ENCODE data around the gene RPS6KL1.
A peak's percentile ranks its signal among the peaks of the same experiment; 100 is the strongest.

The RPS6KL1 gene

GRCh38 chr14:74911221-74911620, 11.8 kb downstream of the RPS6KL1 start:
- ChIA-PET CTCF (interaction anchor here (3.4 kb wide), 1 partner anchor 177 kb away, joined by 20 read pairs; no protein-coding TSS in a partner anchor), POLR2A (ENCODE audit: low non-redundant PET) (no interaction called here)
- DNase-seq (ENCODE audit: low spot score): no peak
- no peak overlapping the region for H3K27ac ChIP-seq
- TF ChIP-seq CTCF (conservative IDR thresholded peaks at IDR 0.05; ENCODE audit: low read depth): no peak

DNA sequence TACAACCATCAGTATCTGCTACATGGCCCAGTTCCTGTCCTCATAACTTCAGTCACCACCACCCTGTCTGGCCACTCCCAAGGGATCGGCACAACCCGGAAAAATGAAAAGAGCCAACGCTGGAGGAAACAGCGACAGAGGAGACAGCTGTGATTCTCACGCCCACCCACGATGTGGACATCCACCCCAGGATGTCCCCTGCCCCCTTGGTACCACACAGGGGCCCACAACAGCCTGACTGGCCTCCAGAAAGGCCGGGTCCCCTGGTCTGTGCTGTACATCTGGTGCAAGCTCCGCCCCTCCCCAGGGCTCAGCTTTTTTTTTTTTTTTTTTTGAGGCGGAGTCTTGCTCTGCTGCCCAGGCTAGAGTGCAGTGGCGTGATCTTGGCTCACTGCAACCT, 12.5 kb downstream of the RPS6KL1 start:
- POLR2A ChIA-PET (ENCODE audit: low non-redundant PET): no interaction called here
- DNase-seq (ENCODE audit: low spot score): no peak
- CTCF ChIA-PET: interaction anchor here (0.6 to 3.4 kb wide), 2 partner anchors 20 to 178 kb away, joined by 3 to 20 read pairs; no protein-coding TSS in a partner anchor
- no peak overlapping the region for H3K27ac ChIP-seq
- TF ChIP-seq CTCF (conservative IDR thresholded peaks at IDR 0.05; ENCODE audit: low read depth): no peak

DNA sequence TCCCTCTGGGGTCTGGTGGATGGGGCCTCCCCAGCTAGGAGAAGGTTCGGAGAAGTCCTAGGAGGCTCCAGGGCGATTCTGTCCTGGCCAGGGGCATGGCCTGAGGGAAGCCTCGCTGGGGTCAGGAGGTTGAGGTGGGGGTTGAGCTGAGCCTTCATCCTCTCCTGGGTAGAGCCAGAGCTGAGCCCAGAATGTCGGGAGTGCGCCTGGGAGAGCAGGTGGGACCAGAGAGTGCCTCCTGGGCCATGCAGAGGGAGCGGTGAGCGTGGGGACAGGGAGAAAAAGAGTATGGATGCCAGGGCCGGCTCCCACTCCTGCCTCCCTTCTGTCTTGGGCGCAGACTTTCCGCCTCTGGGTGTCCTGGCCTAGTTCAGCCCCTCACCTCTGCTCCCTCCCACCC, 13.1 kb downstream of the RPS6KL1 start:
- no peak overlapping the region for H3K27ac ChIP-seq
- TF ChIP-seq CTCF (conservative IDR thresholded peaks at IDR 0.05; ENCODE audit: low read depth): no peak
- ChIA-PET CTCF (interaction anchor here (2.1 kb wide), 1 partner anchor 49 kb away, joined by 9 read pairs; no protein-coding TSS in a partner anchor), POLR2A (ENCODE audit: low non-redundant PET) (no interaction called here)
- DNase-seq (ENCODE audit: low spot score): no peak

DNA sequence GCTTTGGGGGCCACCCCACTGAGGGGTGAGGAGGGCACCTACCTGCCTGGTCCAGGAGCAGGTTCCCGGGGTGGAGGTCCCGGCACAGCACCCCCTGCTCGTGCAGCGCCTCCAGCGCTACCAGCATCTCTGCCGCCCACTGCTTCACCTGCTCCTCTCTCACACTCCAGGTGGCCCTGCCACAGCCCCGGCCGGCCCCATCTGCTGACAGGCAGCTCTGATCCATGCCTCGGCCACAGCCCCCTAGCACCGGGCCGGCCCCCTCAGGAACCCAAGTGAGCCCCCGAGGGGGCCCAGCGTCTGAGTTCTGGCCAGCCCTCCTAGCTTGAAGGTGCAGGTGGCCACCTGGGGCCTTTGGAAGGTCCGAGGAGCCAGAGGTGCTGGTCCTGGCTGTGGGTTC, 13.6 kb downstream of the RPS6KL1 start:
- no peak overlapping the region for H3K27ac ChIP-seq
- DNase-seq (ENCODE audit: low spot score): no peak
- no peak for TF ChIP-seq CTCF (conservative IDR thresholded peaks at IDR 0.05; ENCODE audit: low read depth)
- POLR2A ChIA-PET (ENCODE audit: low non-redundant PET): no interaction called here
- CTCF ChIA-PET: interaction anchor here (2.1 kb wide), 1 partner anchor 49 kb away, joined by 9 read pairs; no protein-coding TSS in a partner anchor

GRCh38 chr14:74908861-74909341, 14.2 kb downstream of the RPS6KL1 start:
- H3K27ac ChIP-seq: peak overlapping the region; percentile 18; the same call in 1 of the 2 replicates
- DNase-seq (ENCODE audit: low spot score): no peak
- TF ChIP-seq CTCF (conservative IDR thresholded peaks at IDR 0.05; ENCODE audit: low read depth): no peak
- CTCF ChIA-PET: interaction anchor here (2.1 kb wide), 1 partner anchor 48 kb away, joined by 9 read pairs; no protein-coding TSS in a partner anchor
- POLR2A ChIA-PET (ENCODE audit: low non-redundant PET): no interaction called here

GRCh38 chr14:74907744-74908143, 15.3 kb downstream of the RPS6KL1 start:
- CTCF ChIA-PET: interaction anchor here (0.5 to 2.1 kb wide), 3 partner anchors 47 to 180 kb away, joined by 3 to 9 read pairs (median 4); no protein-coding TSS in a partner anchor

More at GRCh38 chr14:74907744-74908143, 15.3 kb downstream of the RPS6KL1 start:
- H3K27ac ChIP-seq: peak overlapping the region; percentile 18
- TF ChIP-seq CTCF (conservative IDR thresholded peaks at IDR 0.05; ENCODE audit: low read depth): no peak
- DNase-seq (ENCODE audit: low spot score): no peak
- POLR2A ChIA-PET (ENCODE audit: low non-redundant PET): no interaction called here

Measured in RWPE1 (cell line).